HepG2 (cell line): Measurements from ENCODE around the gene ISOC2. TPM values are rescaled to one million over a fixed set of nuclear protein-coding genes. Genes with fewer than 3 reads are reported as not detected.
A peak's percentile ranks its signal among the peaks of the same experiment; 100 is the strongest.

Experiments
- ATF1 ChIP-seq: IDR thresholded peaks from 2 replicates; pipeline ENCODE4 v1.6.1; 2016; ENCODE audit warnings: mild to moderate bottlenecking, control low read depth
- FOSL1 ChIP-seq: sonication (generic); formaldehyde crosslinking; IDR thresholded peaks from 2 replicates; pipeline ENCODE4 v1.9.0; 2021; ENCODE audit warnings: missing genetic modification reagents, borderline replicate concordance
- GATAD2A ChIP-seq: IDR thresholded peaks from 2 replicates; pipeline ENCODE4 v1.6.1; 2016
- KLF13 ChIP-seq: sonication (generic); formaldehyde crosslinking; IDR thresholded peaks from 2 replicates; pipeline ENCODE4 v1.4.0; 2020; ENCODE audit warnings: mild to moderate bottlenecking, missing genetic modification reagents
- MTF2 ChIP-seq: sonication (generic); formaldehyde crosslinking; IDR thresholded peaks from 2 replicates; pipeline ENCODE4 v1.5.0; 2020; ENCODE audit warnings: missing genetic modification reagents, borderline replicate concordance
- NRL ChIP-seq: sonication (generic); formaldehyde crosslinking; IDR thresholded peaks from 2 replicates; pipeline ENCODE4 v1.5.0; 2020; ENCODE audit warnings: missing genetic modification reagents, mild to moderate bottlenecking, moderate library complexity, borderline replicate concordance
- PHF20 ChIP-seq: sonication (generic); formaldehyde crosslinking; IDR thresholded peaks from 2 replicates; pipeline ENCODE4 v1.5.0; 2020; ENCODE audit warnings: mild to moderate bottlenecking, missing genetic modification reagents
- POLR2A ChIP-seq, 2 experiments: IDR thresholded peaks; 2 replicates each; pipeline ENCODE4 v1.6.1; 2011; ENCODE audit warnings: low read depth in 2 of 2, low read length in 2 of 2, mild to moderate bottlenecking in 1 of 2, moderate library complexity in 1 of 2; ENCODE audit not compliant: insufficient read depth in 1 of 2
- POLR2AphosphoS5 ChIP-seq: IDR thresholded peaks from 2 replicates; pipeline ENCODE4 v1.6.1; 2012; ENCODE audit warnings: low read depth, low read length
- RBFOX2 ChIP-seq: fragments of 200-400 bp; formaldehyde crosslinking; IDR thresholded peaks from 2 replicates; pipeline ENCODE4 v1.6.1; 2017; ENCODE audit warnings: low read depth, mild to moderate bottlenecking, low read length
- SNAI1 ChIP-seq: sonication (generic); formaldehyde crosslinking; IDR thresholded peaks from 2 replicates; pipeline ENCODE4 v1.5.0; 2020; ENCODE audit warnings: mild to moderate bottlenecking, missing genetic modification reagents, borderline replicate concordance
- SP1 ChIP-seq, 2 experiments: fragments of 450-650 bp in 1 of 2; sonication (generic) in 1 of 2; formaldehyde crosslinking in 1 of 2; IDR thresholded peaks; 2 replicates each; pipeline versions ENCODE4 v1.4.0 to v1.6.1; 2016 to 2020; ENCODE audit warnings: missing genetic modification reagents in 1 of 2
- TAF15 ChIP-seq: fragments of 200-400 bp; formaldehyde crosslinking; IDR thresholded peaks from one replicate; pipeline ENCODE4 v1.6.1; 2018; ENCODE audit warnings: mild to moderate bottlenecking, low read depth, low read length; ENCODE audit not compliant: poor library complexity, severe bottlenecking
- TBX3 ChIP-seq: fragments of 450-650 bp; IDR thresholded peaks from 2 replicates; pipeline ENCODE4 v1.6.1; 2017; ENCODE audit warnings: antibody characterized with exemption, mild to moderate bottlenecking, inconsistent platforms, borderline replicate concordance
- TP53 ChIP-seq: sonication (generic); formaldehyde crosslinking; conservative IDR thresholded peaks from 2 replicates; pipeline ENCODE4 v1.4.0; 2020; ENCODE audit warnings: missing genetic modification reagents
- ZBTB7B ChIP-seq: sonication (generic); formaldehyde crosslinking; IDR thresholded peaks from 2 replicates; pipeline ENCODE4 v1.4.0; 2020; ENCODE audit warnings: missing genetic modification reagents
- ZMYM3 ChIP-seq: sonication (generic); formaldehyde crosslinking; IDR thresholded peaks from 2 replicates; pipeline ENCODE4 v1.5.1; 2020; ENCODE audit warnings: mild to moderate bottlenecking, missing genetic modification reagents
- ZNF20 ChIP-seq: sonication (generic); formaldehyde crosslinking; IDR thresholded peaks from 2 replicates; pipeline ENCODE4 v1.4.0; 2020; ENCODE audit warnings: mild to moderate bottlenecking, moderate library complexity, missing genetic modification reagents
- ZNF224 ChIP-seq: sonication (generic); formaldehyde crosslinking; IDR thresholded peaks from 2 replicates; pipeline ENCODE4 v1.5.0; 2020; ENCODE audit warnings: mild to moderate bottlenecking, missing genetic modification reagents
- ZNF263 ChIP-seq: sonication (generic); formaldehyde crosslinking; IDR thresholded peaks from 2 replicates; pipeline ENCODE4 v1.4.0; 2020; ENCODE audit warnings: missing genetic modification reagents
- ZNF329 ChIP-seq: sonication (generic); formaldehyde crosslinking; IDR thresholded peaks from 2 replicates; pipeline ENCODE4 v1.9.0; 2021; ENCODE audit warnings: low read depth, mild to moderate bottlenecking, missing genetic modification reagents
- ZNF333 ChIP-seq: sonication (generic); formaldehyde crosslinking; IDR thresholded peaks from 2 replicates; pipeline ENCODE4 v1.4.0; 2020; ENCODE audit warnings: mild to moderate bottlenecking, missing genetic modification reagents, borderline replicate concordance
- ZNF777 ChIP-seq: sonication (generic); formaldehyde crosslinking; IDR thresholded peaks from 2 replicates; pipeline ENCODE4 v1.4.0; 2020; ENCODE audit warnings: missing genetic modification reagents
- polyA plus RNA-seq, 8 experiments: library from polyadenylated mRNA; depleted of rRNA in 3 of 8; stranded (reverse) in 7 of 8; unstranded in 1 of 8; fragments of >200 nt; fragmentation: Illumina TruSeq in 4 of 8; extraction: Trizol in 4 of 8; gene quantifications; 2 replicates each; pipeline versions ENCODE4 v1.2.1 to v1.2.3, GENCODE V29; 2011 to 2016; ENCODE audit warnings: low read depth in 4 of 8, missing spikeins in 1 of 8, mixed read lengths in 1 of 8; ENCODE audit not compliant: insufficient read depth in 1 of 8
- total RNA-seq, 5 experiments: library from RNA; depleted of rRNA; stranded (reverse); fragments of >200 nt; fragmentation: Illumina TruSeq; extraction: Trizol; gene quantifications; 2 replicates each; pipeline ENCODE4 v1.2.3, GENCODE V29; 2016; ENCODE audit warnings: low read depth in 1 of 5
- TF ChIP-seq, protein P1 (sequence below): sonication (generic); formaldehyde crosslinking; IDR thresholded peaks from 2 replicates; pipeline ENCODE4 v1.4.0; 2020; ENCODE audit warnings: low read depth, mild to moderate bottlenecking, missing genetic modification reagents
- TF ChIP-seq, protein P2 (sequence below): sonication (generic); formaldehyde crosslinking; IDR thresholded peaks from 2 replicates; pipeline ENCODE4 v1.5.1; 2020; ENCODE audit warnings: missing genetic modification reagents, mild to moderate bottlenecking, borderline replicate concordance

The ISOC2 gene
- total and polyA plus RNA-seq, 2 of the 13 experiments (the other 11 are each of a cell fraction or from before 2014, with no cell fraction given): 76.8 to 105 TPM

DNA sequence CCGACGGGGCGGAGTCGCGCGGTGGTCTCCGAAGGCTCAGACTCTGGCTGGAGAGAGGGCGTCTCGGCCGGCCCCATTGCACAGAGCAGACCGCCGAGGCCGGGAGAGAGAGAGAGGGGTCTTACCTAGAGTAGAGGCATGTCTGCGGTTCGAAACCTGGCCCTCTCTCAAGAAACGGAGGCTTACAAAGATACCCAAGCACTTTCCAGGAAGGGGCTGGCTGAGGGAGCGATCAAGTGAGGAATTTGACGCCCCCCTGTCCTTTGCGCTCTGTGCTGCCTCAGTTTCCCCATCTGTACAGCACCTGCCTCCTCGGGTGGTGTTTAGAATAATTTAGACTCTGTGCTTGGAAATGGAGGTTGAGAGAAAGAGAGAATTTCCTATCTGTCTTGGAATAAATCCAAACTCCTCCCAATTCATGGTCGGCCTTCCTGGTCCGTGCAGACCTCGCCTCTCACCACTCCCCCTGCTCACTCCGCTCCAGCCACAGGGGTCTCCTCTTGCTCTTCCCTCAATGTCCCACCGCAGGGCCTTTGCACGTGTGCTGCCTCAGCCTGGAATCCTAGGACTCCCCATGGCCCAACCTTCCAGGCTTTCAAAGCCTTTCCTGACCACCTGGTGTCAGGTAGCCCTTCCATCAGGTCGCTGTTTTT, 658 bp upstream of the ISOC2 start (continued):
- TF ChIP-seq SP1 (IDR thresholded peaks at IDR 0.05) (no peak), SP1 (CRISPR knock-in tag; IDR thresholded peaks at IDR 0.05) (no peak), FOSL1 (CRISPR knock-in tag) (no peak), ZBTB7B (CRISPR knock-in tag) (peak; percentile 84), ZNF329 (CRISPR knock-in tag) (0 out of 2 replicates have a peak, but pooled peaks have one; percentile 7), POLR2AphosphoS5 (peak; percentile 64), GATAD2A (CRISPR knock-in tag) (no peak; the same call in 1 of the 2 replicates), KLF13 (no peak), ZNF333 (CRISPR knock-in tag) (0 out of 2 replicates have a peak, but pooled peaks have one; percentile 22), ZNF224 (CRISPR knock-in tag) (peak; percentile 62; the same call in 1 of the 2 replicates), NRL (peak; percentile 79), RBFOX2 (peak; percentile 2; the same call in 1 of the 2 replicates), POLR2A (IDR thresholded peaks at IDR 0.05; ENCODE audit: insufficient read depth in 1 of 2, low read depth in 2 of 2, low read length in 2 of 2) (peak in 1 of 2 experiments; percentile 60; a peak in 2 of 4 replicates), SNAI1 (CRISPR knock-in tag) (peak; percentile 70; the same call in 1 of the 2 replicates), ZNF20 (CRISPR knock-in tag) (no peak), TBX3 (no peak), ZMYM3 (CRISPR knock-in tag) (peak; percentile 47), ATF1 (CRISPR knock-in tag) (no peak; the same call in 1 of the 2 replicates), ZNF263 (CRISPR knock-in tag) (peak; percentile 18; the same call in 1 of the 2 replicates), MTF2 (CRISPR knock-in tag) (0 out of 2 replicates have a peak, but pooled peaks have one; percentile 28), ZNF777 (CRISPR knock-in tag) (0 out of 2 replicates have a peak, but pooled peaks have one; percentile 3), TAF15 (peak; percentile 14), PHF20 (CRISPR knock-in tag) (0 out of 2 replicates have a peak, but pooled peaks have one; percentile 38), TP53 (CRISPR knock-in tag) (no peak)
- TF ChIP-seq, protein P1, sequence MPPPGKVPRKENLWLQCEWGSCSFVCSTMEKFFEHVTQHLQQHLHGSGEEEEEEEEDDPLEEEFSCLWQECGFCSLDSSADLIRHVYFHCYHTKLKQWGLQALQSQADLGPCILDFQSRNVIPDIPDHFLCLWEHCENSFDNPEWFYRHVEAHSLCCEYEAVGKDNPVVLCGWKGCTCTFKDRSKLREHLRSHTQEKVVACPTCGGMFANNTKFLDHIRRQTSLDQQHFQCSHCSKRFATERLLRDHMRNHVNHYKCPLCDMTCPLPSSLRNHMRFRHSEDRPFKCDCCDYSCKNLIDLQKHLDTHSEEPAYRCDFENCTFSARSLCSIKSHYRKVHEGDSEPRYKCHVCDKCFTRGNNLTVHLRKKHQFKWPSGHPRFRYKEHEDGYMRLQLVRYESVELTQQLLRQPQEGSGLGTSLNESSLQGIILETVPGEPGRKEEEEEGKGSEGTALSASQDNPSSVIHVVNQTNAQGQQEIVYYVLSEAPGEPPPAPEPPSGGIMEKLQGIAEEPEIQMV (CRISPR knock-in tag): no peak
- TF ChIP-seq, protein P2, sequence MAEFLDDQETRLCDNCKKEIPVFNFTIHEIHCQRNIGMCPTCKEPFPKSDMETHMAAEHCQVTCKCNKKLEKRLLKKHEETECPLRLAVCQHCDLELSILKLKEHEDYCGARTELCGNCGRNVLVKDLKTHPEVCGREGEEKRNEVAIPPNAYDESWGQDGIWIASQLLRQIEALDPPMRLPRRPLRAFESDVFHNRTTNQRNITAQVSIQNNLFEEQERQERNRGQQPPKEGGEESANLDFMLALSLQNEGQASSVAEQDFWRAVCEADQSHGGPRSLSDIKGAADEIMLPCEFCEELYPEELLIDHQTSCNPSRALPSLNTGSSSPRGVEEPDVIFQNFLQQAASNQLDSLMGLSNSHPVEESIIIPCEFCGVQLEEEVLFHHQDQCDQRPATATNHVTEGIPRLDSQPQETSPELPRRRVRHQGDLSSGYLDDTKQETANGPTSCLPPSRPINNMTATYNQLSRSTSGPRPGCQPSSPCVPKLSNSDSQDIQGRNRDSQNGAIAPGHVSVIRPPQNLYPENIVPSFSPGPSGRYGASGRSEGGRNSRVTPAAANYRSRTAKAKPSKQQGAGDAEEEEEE: 0 out of 2 replicates have a peak, but pooled peaks have one; percentile 76
- TF ChIP-seq, all 625 proteins: peak for 53
